Upper lobe of left lung (tissue), 4 donors: ENCODE measurements around the gene HECTD4.

Experiments
- CTCF ChIP-seq, 6 experiments: fragments of 450-650 bp in 4 of 6; fragments of 200-600 bp in 2 of 6; sonication (generic) in 2 of 6; IDR thresholded peaks; one replicate each; pipeline ENCODE4 v1.5.1; 2016 to 2019; ENCODE audit warnings: antibody characterized with exemption in 6 of 6
- POLR2A ChIP-seq, 4 donors: fragments of 450-650 bp; IDR thresholded peaks; one replicate each; pipeline ENCODE4 v1.5.1; 2016 to 2017; ENCODE audit warnings: antibody characterized with exemption in 4 of 4, mild to moderate bottlenecking in 2 of 4
- POLR2AphosphoS5 ChIP-seq, 2 donors: sonication (generic); formaldehyde crosslinking; IDR thresholded peaks; one replicate each; pipeline ENCODE4 v1.5.1; 2017; ENCODE audit warnings: antibody characterized with exemption in 2 of 2

GRCh38 chr12:112243255-112244110, 138.7 kb downstream of the HECTD4 start:
- no peak for TF ChIP-seq CTCF (IDR thresholded peaks at IDR 0.05)
- TF ChIP-seq POLR2A (IDR thresholded peaks at IDR 0.05), result no peak
- TF ChIP-seq POLR2AphosphoS5 (IDR thresholded peaks at IDR 0.05), result no peak
